Right hindlimb (tissue), 1 donor: ENCODE results near the gene FBXW5.

ENCODE experiments used
- DNase-seq: peaks from one replicate; pipeline ENCODE4 v3.0.0-alpha.2; 2018

Gene FBXW5

GRCh38 chr9:136947028-136947891 lies 2.7 kb upstream of the FBXW5 start:
- DNase-seq, result no peak

GRCh38 chr9:136946228-136947027 lies 1.9 kb upstream of the FBXW5 start:
- DNase-seq, result no peak

GRCh38 chr9:136945333-136946227 lies 1.0 kb upstream of the FBXW5 start:
- DNase-seq, result no peak

GRCh38 chr9:136944212-136944518 lies 373 bp downstream of the FBXW5 start:
- DNase-seq, result no peak

- no peak for DNase-seq
Observed at GRCh38 chr9:136943291-136944211, 987 bp downstream of the FBXW5 start.

- DNase-seq, result no peak
Observed at GRCh38 chr9:136942881-136943230, 1.7 kb downstream of the FBXW5 start.

GRCh38 chr9:136942112-136942880 lies 2.2 kb downstream of the FBXW5 start:
- no peak for DNase-seq

GRCh38 chr9:136941231-136942111 lies 3.1 kb downstream of the FBXW5 start:
- no peak for DNase-seq

GRCh38 chr9:136940526-136941230 lies 3.9 kb downstream of the FBXW5 start:
- no peak for DNase-seq

GRCh38 chr9:136939996-136940525 lies 4.5 kb downstream of the FBXW5 start:
- no peak for DNase-seq

GRCh38 chr9:136939431-136939995 lies 5.0 kb downstream of the FBXW5 start:
- DNase-seq, result no peak

GRCh38 chr9:136937186-136938001 lies 7.1 kb downstream of the FBXW5 start:
- no peak for DNase-seq

GRCh38 chr9:136936645-136937170 lies 7.8 kb downstream of the FBXW5 start:
- no peak for DNase-seq

GRCh38 chr9:136935651-136936050 lies 8.9 kb downstream of the FBXW5 start:
- DNase-seq, result no peak

GRCh38 chr9:136934277-136934676 lies 10.3 kb downstream of the FBXW5 start:
- DNase-seq, result no peak

GRCh38 chr9:136931611-136932130 lies 12.9 kb downstream of the FBXW5 start:
- no peak for DNase-seq

GRCh38 chr9:136930014-136930413 lies 14.5 kb downstream of the FBXW5 start:
- DNase-seq, result no peak

- DNase-seq, result no peak
Observed at GRCh38 chr9:136928591-136928990, 15.9 kb downstream of the FBXW5 start.
